GM19099 (cell line): ENCODE results near the gene RCCD1.

Experiments
- POLR2A ChIP-seq: IDR thresholded peaks from 3 replicates; pipeline ENCODE4 v1.6.1; 2011; ENCODE audit warnings: low read depth; ENCODE audit not compliant: insufficient read length; ENCODE audit errors: extremely low read depth

Gene RCCD1

DNA sequence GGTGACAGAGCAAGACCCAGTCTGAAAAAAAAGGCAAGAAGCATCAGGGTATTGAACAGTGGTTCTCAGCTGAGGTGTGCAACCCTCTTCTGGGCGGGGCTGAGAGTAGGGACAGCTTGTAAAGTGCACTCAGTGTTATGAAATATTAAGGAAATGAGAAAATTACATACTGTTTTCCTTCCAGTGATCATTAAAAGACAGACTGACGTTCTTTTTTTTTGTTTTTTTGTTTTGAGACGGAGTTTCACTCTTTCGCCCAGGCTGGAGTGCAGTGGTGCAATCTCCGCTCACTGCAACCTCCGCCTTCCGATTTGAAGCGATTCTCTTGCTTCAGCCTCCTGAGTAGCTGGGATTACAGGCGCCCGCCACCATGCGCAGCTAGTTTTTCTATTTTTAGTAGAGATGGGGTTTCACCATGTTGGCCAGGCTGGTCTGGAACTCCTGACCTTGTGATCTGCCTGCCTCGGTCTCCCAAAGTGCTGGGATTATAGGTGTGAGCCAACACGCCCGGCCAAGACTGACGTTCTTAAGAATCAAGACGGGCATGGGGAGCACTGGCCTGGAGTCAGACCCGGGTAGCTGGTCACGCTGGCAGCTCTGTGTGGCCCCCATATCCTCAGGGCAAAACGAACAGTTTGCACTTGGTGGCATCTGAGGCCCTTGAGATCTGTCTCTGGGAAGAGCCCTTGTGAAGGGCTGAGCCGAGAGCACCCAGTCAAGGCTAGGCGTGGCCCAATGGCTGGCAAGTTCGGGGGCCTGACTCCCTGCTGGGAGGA is 40.2 kb upstream of the RCCD1 start:
- no peak for TF ChIP-seq POLR2A

DNA sequence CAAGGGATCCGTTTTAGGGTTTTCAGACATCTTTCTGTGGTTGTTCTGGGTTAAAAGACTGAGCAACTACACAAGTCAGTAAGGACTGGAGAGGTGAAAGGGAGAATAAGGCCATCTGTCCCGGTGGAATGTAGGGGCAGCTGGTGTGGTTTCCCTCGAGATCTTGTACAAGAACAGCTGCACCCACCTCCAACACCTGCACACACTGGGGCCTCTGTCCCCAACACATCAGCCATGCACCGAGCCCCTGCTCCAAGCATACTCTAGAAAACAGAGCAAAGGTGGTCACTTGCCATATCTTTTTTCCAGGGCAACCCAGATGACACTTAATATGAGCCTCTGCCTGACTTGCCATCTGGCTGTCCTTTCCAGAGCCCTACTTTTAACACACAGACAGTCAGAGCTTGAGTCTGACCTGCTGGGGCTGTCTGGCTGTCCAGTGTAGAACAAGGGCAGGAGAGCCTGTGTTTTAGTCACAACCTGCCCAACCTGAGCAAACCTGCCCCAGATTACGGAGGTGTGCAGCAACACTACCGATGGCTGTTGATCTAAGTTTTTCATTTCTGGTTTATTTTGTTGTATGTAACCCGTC is 39.4 kb upstream of the RCCD1 start:
- no peak for TF ChIP-seq POLR2A

DNA sequence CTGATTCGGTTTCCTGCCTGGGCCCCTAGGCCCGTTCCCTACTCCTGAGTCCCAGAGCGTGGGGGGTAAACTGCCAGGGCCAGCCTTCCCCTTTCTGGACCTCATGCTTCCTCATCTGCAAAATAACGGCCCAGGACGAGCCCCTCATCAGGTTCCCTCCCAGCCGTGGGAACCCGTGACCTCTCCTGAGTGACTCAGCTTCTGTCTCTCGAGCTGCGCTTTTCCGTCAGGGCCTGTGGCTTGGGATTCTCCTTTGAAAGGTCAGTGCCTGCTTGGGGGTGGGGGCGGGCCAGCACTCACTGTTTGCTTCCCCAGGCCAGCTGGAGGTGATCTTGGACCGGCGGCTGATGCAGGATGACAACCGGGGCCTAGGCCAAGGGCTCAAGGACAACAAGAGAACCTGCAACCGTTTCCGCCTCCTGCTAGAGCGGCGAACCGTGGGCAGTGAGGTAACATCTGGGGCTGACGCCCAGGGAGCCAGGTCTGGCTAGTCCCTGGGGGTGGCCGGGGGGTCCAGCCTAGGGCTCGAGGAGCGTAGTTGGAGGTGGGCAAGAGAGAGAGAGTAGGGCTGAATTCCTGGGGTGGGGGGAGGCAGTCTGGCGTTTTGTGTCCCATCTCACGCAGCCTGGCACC is 38.8 kb upstream of the RCCD1 start:
- no peak for TF ChIP-seq POLR2A

DNA sequence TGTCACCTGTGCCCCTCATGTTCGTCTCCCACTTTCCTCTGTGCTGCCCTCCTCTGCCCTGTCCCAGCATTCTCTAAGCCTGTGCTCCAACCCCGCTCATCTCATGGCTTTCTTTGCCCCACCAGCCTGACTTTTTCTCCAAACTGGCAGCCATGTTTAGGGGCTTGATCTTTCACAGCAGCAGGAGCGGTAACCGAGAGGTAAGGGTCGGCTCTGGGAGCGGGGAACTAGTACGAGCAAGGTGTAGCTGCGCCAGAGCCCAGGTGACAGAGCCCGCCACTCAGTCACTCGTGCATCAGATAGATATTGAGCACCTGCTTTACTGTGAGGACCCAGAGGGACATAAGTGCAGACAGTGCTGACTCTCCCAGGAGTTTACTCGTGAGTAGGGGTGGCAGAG is 38.2 kb upstream of the RCCD1 start:
- no peak for TF ChIP-seq POLR2A

DNA sequence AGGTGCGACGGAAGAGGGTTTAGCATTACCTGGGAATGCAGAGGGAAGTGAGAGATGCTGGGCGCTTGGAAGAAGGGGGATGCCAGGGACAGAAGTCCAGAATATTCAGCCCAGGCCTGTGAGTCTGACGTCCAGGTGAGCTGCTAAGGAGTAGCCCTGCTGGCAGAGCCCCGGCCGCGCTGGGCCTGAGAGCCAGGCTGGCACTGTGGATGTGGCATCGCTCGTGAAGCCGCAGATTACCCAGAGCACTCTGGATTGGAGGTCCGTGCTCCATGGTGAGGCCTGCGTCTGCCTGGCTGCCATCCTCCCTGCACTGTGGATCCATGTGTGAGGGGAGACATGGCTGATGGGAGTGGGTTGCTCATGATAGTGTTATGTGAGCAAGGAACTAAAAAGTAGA is 37.1 kb upstream of the RCCD1 start:
- no peak for TF ChIP-seq POLR2A

DNA sequence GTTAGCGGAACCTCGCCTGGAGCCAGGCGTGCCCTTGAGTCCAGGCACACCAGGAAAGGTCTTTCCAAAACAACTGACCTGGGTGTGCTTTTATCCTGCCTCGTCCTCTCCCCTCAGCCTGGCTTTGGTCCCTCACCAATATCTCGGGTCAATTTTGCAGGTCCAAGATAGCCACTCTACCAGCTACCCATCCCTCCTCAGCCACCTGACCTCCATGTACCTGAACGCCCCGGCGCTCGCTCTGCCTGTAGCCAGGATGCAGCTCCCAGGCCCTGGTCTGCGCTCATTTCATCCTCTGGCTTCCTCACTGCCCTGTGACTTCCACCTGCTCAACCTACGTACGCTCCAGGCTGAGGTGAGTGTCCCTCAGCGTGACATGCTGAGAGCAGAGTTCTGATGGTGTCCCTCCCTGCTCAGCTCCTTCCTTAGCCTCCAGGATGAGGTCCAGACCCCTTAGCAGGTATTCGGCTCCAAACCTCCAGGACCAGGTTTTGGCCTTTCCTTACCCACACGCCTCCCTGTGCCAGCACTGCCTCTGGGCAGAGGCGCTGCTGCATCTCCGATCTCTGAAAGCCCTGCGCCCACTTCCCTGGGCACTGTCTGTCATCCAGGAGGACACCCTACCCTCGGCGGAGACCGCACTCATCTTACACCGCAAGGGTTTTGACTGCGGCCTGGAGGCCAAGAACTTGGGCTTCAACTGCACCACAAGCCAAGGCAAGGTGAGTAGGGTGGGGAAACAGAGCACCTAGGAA is 36.5 kb upstream of the RCCD1 start:
- no peak for TF ChIP-seq POLR2A

DNA sequence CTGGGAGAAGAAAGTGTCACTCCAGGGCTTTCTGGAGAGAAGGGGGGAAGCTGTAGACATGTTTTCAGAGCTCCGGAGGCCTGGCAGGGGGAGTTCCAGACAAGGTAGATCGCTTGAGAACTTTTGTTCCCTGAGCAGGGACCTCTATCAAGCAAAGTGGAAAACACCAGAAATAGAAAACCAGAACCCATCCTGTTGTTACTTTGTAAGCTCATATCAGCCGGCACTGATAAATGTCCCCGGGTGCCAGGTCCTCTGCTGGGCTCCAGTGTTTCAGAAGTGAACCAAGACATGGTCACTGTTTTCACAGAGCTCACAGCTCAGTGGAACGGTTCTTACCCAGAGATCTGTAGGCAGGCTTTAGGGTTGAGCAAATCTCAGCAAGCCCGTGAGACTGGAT is 35.8 kb upstream of the RCCD1 start:
- no peak for TF ChIP-seq POLR2A

DNA sequence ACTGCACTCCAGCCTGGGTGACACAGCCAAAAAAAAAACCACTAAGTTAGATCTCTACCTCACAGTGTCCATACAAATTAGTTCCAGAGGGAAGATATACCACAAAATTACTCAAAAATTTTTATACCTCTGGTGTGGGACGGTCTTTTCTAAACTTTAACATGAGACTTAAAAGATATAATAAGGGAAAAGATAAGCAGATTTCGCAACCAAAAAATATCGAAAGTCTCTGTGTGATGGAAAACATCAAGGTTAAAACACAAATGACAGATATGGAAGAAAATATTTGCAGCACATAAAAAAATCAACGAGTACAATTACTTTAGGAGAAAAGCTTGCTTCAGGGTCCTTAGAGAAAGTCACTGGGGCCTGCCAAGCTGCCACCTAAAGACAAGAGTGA is 32.8 kb upstream of the RCCD1 start:
- TF ChIP-seq POLR2A: no peak

DNA sequence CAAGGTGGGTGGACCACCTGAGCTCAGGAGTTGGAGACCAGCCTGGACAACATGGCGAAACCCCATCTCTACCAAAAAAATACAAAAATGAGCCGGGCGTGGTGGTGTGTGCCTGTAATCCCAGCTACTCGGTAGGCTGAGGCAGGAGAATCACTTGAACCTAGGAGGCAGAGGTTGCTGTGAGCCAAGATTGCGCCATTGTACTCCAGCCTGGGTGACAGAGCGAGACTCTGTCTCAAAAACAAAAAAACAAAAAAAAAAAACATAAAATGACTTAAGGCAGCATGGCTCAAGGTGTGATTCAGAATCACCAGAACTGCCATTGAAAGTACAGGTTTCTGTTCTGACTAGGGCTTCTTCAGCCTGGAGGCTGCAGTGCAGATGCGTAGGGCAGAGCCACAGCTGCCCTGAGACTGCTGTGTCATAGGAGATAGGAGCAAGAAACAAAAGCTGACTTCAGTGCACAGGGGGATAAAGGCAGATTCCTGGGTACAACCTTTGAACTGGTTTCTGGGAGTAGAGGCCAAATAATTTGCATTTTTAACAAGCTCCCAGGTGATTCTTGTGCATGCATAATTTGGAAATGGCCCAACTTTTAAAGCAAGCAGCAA is 31.9 kb upstream of the RCCD1 start:
- peak; percentile 17 for TF ChIP-seq POLR2A

DNA sequence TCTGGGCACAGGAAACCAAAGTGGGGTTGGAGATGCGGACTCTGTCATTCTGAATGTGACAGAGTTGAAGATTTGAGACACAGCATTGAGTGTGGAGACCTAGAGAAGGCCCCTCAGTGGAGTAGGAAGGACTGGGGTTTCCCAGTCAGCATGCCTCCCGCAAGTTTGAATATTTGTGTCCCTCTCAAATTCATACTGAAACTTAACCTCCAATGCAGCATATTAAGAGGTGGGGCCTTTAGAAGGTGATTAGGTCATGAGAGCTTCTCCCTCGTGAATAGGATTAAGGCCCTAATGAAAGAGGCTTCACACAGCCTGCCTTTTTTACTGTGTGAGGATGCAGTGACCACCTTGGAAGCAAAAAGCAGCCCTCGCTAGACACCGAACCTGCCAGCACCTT is 30.3 kb upstream of the RCCD1 start:
- peak; percentile 29 for TF ChIP-seq POLR2A

DNA sequence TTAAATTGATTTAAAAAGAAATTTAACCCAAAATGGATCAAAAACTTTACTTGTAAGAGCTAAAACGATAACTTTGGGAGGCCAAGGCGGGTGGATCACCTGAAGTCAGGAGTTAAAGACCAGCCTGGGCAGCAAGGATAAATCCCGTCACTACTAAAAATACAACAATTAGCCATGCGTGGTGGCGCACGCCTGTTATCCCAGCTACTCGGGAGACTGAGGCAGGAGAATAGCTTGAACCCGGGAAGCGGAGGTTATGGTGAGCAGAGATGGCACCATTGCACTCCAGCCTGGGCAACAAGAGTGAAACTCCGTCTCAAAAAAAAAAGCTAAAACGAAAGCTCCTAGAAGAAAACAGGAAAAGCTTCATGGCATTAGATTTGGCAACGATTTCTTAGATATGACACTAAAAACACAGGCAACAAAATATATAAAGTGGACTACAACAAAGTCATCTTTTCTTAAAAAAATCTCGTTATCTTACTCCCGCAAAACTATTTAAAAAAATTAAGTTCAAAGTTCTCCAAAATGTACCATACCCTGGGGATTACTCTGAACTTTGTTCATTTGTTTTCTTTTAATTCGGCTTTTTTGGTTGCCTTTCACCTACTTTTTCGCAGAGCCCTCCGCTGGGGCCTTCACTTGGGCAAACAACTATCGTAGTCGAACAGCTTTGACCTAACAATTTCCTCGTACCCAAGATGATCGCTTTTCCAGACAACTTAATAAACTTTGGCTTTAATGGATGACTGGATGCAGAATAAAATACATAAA is 25.3 kb upstream of the RCCD1 start:
- TF ChIP-seq POLR2A: no peak

DNA sequence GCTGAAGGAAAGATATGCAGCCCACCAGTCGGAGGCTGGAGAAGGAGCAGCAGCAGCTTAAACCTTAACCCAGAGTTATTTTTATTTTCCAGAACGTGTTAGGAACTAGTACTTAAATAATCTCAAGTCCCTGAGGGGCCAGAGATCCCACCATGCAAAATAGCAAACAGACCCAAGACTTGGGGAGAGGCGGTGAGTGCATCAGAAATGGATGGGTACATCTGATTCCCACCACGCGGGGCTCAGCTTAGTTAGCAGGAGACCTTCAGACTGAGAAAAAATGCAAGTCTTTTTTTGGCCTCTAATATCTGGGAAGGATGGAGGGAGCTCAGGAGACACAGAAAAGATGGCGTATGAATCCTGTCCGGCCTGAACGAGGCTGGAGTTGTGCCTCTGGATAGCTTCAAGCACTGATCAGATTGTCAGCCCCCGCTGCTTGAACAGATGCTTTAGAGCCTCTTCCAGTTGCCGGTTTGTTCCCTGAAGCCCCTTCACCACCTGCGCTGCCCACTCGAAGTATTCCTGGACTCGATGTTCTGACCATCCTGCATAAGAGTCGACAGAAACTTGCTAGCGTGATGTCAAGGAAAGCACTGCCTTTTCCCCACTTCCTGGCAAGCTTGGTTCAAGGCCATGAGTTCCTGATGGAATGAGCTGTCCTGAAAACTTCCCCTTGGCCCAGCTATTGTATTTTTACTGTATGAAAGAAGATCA is 23.7 kb upstream of the RCCD1 start:
- TF ChIP-seq POLR2A: peak; percentile 18

DNA sequence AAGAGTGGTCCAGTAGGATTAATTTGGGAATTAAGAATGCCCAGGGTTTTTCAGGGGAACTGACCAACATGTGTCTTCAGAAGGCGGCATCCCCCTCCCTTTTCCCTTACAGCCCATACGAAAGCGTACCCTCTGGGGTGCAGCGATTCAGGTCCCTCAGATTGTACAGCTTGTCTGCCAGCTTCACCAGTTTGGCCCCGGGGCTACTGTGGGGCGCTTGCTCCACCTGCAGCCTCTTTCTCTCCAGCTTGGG is 23.2 kb upstream of the RCCD1 start:
- TF ChIP-seq POLR2A: no peak
